ENCODE data around the gene KCNH5. TPM values are rescaled to one million over a fixed set of nuclear protein-coding genes. Genes with fewer than 3 reads are reported as not detected.

The KCNH5 gene
- total RNA-seq, 1 experiment from 2014 or later: not detected

GRCh38 chr14:62663456-62663821 lies 381.8 kb downstream of the KCNH5 start:
- no peak for DNase-seq (ENCODE audit: unreplicated experiment)
- Mint-ChIP-seq H3K27ac (ENCODE audit: low read depth, unreplicated experiment) (no peak overlapping the region), H3K9me3 (ENCODE audit: unreplicated experiment) (peaks cover 8% of the 10 kb centered on the region), H3K4me3 (ENCODE audit: unreplicated experiment) (no peak overlapping the region), H3K27me3 (ENCODE audit: insufficient read depth, unreplicated experiment) (no peaks in the 10 kb centered on the region), H3K4me1 (ENCODE audit: insufficient read depth, unreplicated experiment) (no peaks in the 10 kb centered on the region), H3K36me3 (ENCODE audit: insufficient read depth, unreplicated experiment) (no peaks in the 10 kb centered on the region)
- no TSS peak for BruUV-seq (replicated peaks)
- intact Hi-C loops (cut with micrococcal nuclease): no loop called here
- ChIA-PET POLR2A (no interaction called here), CTCF (no interaction called here)
- no peak for TF ChIP-seq CTCF (IDR thresholded peaks at IDR 0.05; ENCODE audit: unreplicated experiment)

GRCh38 chr14:62662811-62663455 lies 382.3 kb downstream of the KCNH5 start:
- no peak for TF ChIP-seq CTCF (IDR thresholded peaks at IDR 0.05; ENCODE audit: unreplicated experiment)
- POLR2A ChIA-PET: interaction anchor here (0.6 kb wide), 1 partner anchor 9 kb away, joined by 4 read pairs; no protein-coding TSS in a partner anchor
- peaks cover 8% of the 10 kb centered on the region for H3K9me3 Mint-ChIP-seq (ENCODE audit: unreplicated experiment)
- H3K4me3 Mint-ChIP-seq (ENCODE audit: unreplicated experiment): no peak overlapping the region
- intact Hi-C loops (cut with micrococcal nuclease): no loop called here
- no peak overlapping the region for H3K27ac Mint-ChIP-seq (ENCODE audit: low read depth, unreplicated experiment)
- no peaks in the 10 kb centered on the region for H3K36me3 Mint-ChIP-seq (ENCODE audit: insufficient read depth, unreplicated experiment)
- no peaks in the 10 kb centered on the region for H3K4me1 Mint-ChIP-seq (ENCODE audit: insufficient read depth, unreplicated experiment)
- BruUV-seq (replicated peaks): no TSS peak
- CTCF ChIA-PET: no interaction called here
- DNase-seq (ENCODE audit: unreplicated experiment): no peak
- H3K27me3 Mint-ChIP-seq (ENCODE audit: insufficient read depth, unreplicated experiment): no peaks in the 10 kb centered on the region

- no peak overlapping the region for H3K27ac Mint-ChIP-seq (ENCODE audit: low read depth, unreplicated experiment)
- H3K4me1 Mint-ChIP-seq (ENCODE audit: insufficient read depth, unreplicated experiment): no peaks in the 10 kb centered on the region
- POLR2A ChIA-PET: no interaction called here
- BruUV-seq (replicated peaks): no TSS peak
- TF ChIP-seq CTCF (IDR thresholded peaks at IDR 0.05; ENCODE audit: unreplicated experiment): no peak
- H3K4me3 Mint-ChIP-seq (ENCODE audit: unreplicated experiment): no peak overlapping the region
- H3K36me3 Mint-ChIP-seq (ENCODE audit: insufficient read depth, unreplicated experiment): no peaks in the 10 kb centered on the region
- intact Hi-C loops (cut with micrococcal nuclease): no loop called here
- CTCF ChIA-PET: no interaction called here
- H3K27me3 Mint-ChIP-seq (ENCODE audit: insufficient read depth, unreplicated experiment): no peaks in the 10 kb centered on the region
- peaks cover 8% of the 10 kb centered on the region for H3K9me3 Mint-ChIP-seq (ENCODE audit: unreplicated experiment)
- DNase-seq (ENCODE audit: unreplicated experiment): no peak
These were observed 383.4 kb downstream of the KCNH5 start for GRCh38 chr14:62661818-62662217.

GRCh38 chr14:62658631-62659030 lies 386.6 kb downstream of the KCNH5 start:
- DNase-seq (ENCODE audit: unreplicated experiment): no peak
- Mint-ChIP-seq H3K9me3 (ENCODE audit: unreplicated experiment) (peaks cover 8% of the 10 kb centered on the region), H3K36me3 (ENCODE audit: insufficient read depth, unreplicated experiment) (no peaks in the 10 kb centered on the region), H3K4me1 (ENCODE audit: insufficient read depth, unreplicated experiment) (no peaks in the 10 kb centered on the region), H3K4me3 (ENCODE audit: unreplicated experiment) (no peak overlapping the region), H3K27me3 (ENCODE audit: insufficient read depth, unreplicated experiment) (no peaks in the 10 kb centered on the region), H3K27ac (ENCODE audit: low read depth, unreplicated experiment) (no peak overlapping the region)
- no TSS peak for BruUV-seq (replicated peaks)
- no peak for TF ChIP-seq CTCF (IDR thresholded peaks at IDR 0.05; ENCODE audit: unreplicated experiment)
- POLR2A ChIA-PET: interaction anchor here (1.5 kb wide), 1 partner anchor 34 kb away, joined by 4 read pairs; no protein-coding TSS in a partner anchor
- CTCF ChIA-PET: no interaction called here
- intact Hi-C loops (cut with micrococcal nuclease): no loop called here
